ENCODE measurements around the gene SPACA7. TPM values are rescaled to one million over a fixed set of nuclear protein-coding genes. Genes with fewer than 3 reads are reported as not detected.

Gene SPACA7
- polyA plus RNA-seq, 3 donors: not detected

DNA sequence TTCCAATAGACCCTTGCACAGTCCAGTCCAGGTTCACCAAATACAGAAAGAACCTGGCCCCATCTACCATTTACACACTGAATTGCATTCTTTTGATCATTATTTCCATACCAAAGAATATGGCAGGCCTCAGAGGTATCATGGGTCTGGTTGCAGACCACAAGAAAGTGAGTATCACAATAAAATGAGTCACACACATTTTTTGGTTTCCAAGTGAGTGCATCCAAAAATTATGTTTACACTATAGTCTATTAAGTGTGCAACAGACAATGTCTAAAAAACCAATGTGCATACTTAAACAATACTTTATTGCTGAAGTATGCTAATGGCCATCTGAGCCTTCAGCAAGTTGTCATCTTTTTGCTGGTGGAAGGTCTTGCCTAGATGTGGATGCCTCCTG lies 105.3 kb downstream of the SPACA7 start:
- Histone ChIP-seq H3K9me3 (replicated peaks in 1 of 2; ENCODE audit: control insufficient read depth in 1 of 2, insufficient read depth in 1 of 2, low read length in 2 of 2) (no peaks in the 10 kb centered on the region), H3K4me1 (ENCODE audit: control insufficient read depth in 1 of 2, insufficient read depth in 2 of 2, low read length in 2 of 2) (no peaks in the 10 kb centered on the region), H3K9ac (ENCODE audit: insufficient read depth, low read length, poor library complexity, severe bottlenecking) (no peak overlapping the region), H4K20me1 (ENCODE audit: insufficient read depth, low read length) (no peaks in the 10 kb centered on the region), H3K36me3 (replicated peaks in 1 of 2; ENCODE audit: control insufficient read depth in 1 of 2, insufficient read depth in 2 of 2, low read length in 2 of 2) (peaks cover 6 to 31% of the 10 kb centered on the region in 2 donors), H3K4me2 (replicated peaks; ENCODE audit: extremely low read depth, low read length, poor library complexity, severe bottlenecking) (no peak overlapping the region), H3K4me3 (replicated peaks in 1 of 3; ENCODE audit: low read depth in 2 of 3, low read length in 3 of 3) (no peak overlapping the region), H3K27me3 (ENCODE audit: control insufficient read depth in 2 of 2, insufficient read depth in 2 of 2, low read length in 2 of 2) (no peaks in the 10 kb centered on the region), H2AFZ (ENCODE audit: insufficient read depth, low read depth, low read length, poor library complexity, severe bottlenecking) (no peak overlapping the region), H3K79me2 (ENCODE audit: insufficient read depth, low read length) (no peaks in the 10 kb centered on the region), H3K27ac (ENCODE audit: low read depth in 1 of 2, low read length in 2 of 2) (no peak overlapping the region)
- H3K36me3 Mint-ChIP-seq: peaks cover 33 to 34% of the 10 kb centered on the region in 2 donors
- H3K4me3 Mint-ChIP-seq: no peak overlapping the region
- TF ChIP-seq, protein P1, sequence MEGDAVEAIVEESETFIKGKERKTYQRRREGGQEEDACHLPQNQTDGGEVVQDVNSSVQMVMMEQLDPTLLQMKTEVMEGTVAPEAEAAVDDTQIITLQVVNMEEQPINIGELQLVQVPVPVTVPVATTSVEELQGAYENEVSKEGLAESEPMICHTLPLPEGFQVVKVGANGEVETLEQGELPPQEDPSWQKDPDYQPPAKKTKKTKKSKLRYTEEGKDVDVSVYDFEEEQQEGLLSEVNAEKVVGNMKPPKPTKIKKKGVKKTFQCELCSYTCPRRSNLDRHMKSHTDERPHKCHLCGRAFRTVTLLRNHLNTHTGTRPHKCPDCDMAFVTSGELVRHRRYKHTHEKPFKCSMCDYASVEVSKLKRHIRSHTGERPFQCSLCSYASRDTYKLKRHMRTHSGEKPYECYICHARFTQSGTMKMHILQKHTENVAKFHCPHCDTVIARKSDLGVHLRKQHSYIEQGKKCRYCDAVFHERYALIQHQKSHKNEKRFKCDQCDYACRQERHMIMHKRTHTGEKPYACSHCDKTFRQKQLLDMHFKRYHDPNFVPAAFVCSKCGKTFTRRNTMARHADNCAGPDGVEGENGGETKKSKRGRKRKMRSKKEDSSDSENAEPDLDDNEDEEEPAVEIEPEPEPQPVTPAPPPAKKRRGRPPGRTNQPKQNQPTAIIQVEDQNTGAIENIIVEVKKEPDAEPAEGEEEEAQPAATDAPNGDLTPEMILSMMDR (IDR thresholded peaks at IDR 0.05): no peak
- H3K27ac Mint-ChIP-seq: no peak overlapping the region
- no peak for DNase-seq
- H3K9me3 Mint-ChIP-seq: peaks cover 0 to 6% (median 0%) of the 10 kb centered on the region in 7 donors
- peaks cover 7% of the 10 kb centered on the region for H3K4me1 Mint-ChIP-seq
- intact Hi-C loops (cut with micrococcal nuclease): no loop called here
- H3K27me3 Mint-ChIP-seq (ENCODE audit: low read depth in 3 of 3): peaks cover 1 to 3% (median 3%) of the 10 kb centered on the region in 3 donors

DNA sequence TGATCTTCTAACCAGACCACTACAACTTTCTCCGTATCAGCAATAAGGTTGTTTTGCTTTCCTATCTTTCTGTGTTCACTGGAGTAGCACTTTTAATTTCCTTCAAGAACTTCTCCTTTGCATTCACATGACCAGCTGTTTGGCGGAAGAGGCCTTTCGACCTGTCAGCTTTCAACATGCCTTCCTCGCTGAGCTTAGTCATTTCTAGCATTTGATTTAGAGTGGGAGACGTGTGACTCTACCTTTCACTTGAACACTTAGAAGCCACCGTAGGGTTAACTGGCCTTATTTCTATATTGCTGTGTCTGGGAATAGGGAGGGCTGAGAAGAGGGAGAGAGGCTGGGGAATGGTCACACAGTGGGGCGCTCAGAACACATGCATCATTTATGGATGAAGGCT lies 107.1 kb downstream of the SPACA7 start:
- Histone ChIP-seq H3K27me3 (ENCODE audit: control insufficient read depth in 2 of 2, insufficient read depth in 2 of 2, low read length in 2 of 2) (no peaks in the 10 kb centered on the region), H3K9me3 (replicated peaks in 1 of 2; ENCODE audit: control insufficient read depth in 1 of 2, insufficient read depth in 1 of 2, low read length in 2 of 2) (no peaks in the 10 kb centered on the region), H3K79me2 (ENCODE audit: insufficient read depth, low read length) (no peaks in the 10 kb centered on the region), H3K4me2 (replicated peaks; ENCODE audit: extremely low read depth, low read length, poor library complexity, severe bottlenecking) (no peak overlapping the region), H3K27ac (ENCODE audit: low read depth in 1 of 2, low read length in 2 of 2) (no peak overlapping the region), H4K20me1 (ENCODE audit: insufficient read depth, low read length) (no peaks in the 10 kb centered on the region), H3K4me3 (replicated peaks in 1 of 3; ENCODE audit: low read depth in 2 of 3, low read length in 3 of 3) (no peak overlapping the region), H3K36me3 (replicated peaks in 1 of 2; ENCODE audit: control insufficient read depth in 1 of 2, insufficient read depth in 2 of 2, low read length in 2 of 2) (peaks cover 20 to 45% of the 10 kb centered on the region in 2 donors), H3K9ac (ENCODE audit: insufficient read depth, low read length, poor library complexity, severe bottlenecking) (no peak overlapping the region), H3K4me1 (ENCODE audit: control insufficient read depth in 1 of 2, insufficient read depth in 2 of 2, low read length in 2 of 2) (no peaks in the 10 kb centered on the region), H2AFZ (ENCODE audit: insufficient read depth, low read depth, low read length, poor library complexity, severe bottlenecking) (no peak overlapping the region)
- no CpG with 5 or more reads among the region's 7 CpGs for WGBS (ENCODE audit: insufficient coverage)
- Mint-ChIP-seq H3K27me3 (ENCODE audit: low read depth in 3 of 3) (peaks cover 0 to 1% (median 1%) of the 10 kb centered on the region in 3 donors), H3K9me3 (peaks cover 0 to 6% (median 0%) of the 10 kb centered on the region in 7 donors), H3K36me3 (peaks cover 50 to 51% of the 10 kb centered on the region in 2 donors), H3K4me3 (no peak overlapping the region), H3K4me1 (peaks cover 7% of the 10 kb centered on the region), H3K27ac (peak overlapping the region in 2 of 7 donors; percentile 20 to 53)
- intact Hi-C loops (cut with micrococcal nuclease): no loop called here
- TF ChIP-seq, protein P1 (IDR thresholded peaks at IDR 0.05): no peak
- DNase-seq: no peak

Other genes with a start within 250 kb of the SPACA7 start
- 10 to 100 TPM; 25.4 to 47.1 (median 34.1) TPM for gene TUBGCP3, start 211.8 kb downstream of the SPACA7 start, polyA plus RNA-seq

All from CD14-positive monocyte (primary cell).